Measurements from ENCODE around the gene SMPX. TPM values are rescaled to one million over a fixed set of nuclear protein-coding genes. Genes with fewer than 3 reads are reported as not detected.

Gene SMPX
- total RNA-seq, 1 donor from 2014 or later, result not detected

GRCh38 chrX:21698272-21698671 is 59.6 kb downstream of the SMPX start:
- Histone ChIP-seq H3K27me3 (ENCODE audit: control insufficient read depth, insufficient read depth, low read length) (no peaks in the 10 kb centered on the region), H3K36me3 (ENCODE audit: control insufficient read depth, insufficient read depth, low read length) (no peaks in the 10 kb centered on the region)

GRCh38 chrX:21691512-21692018 is 66.4 kb downstream of the SMPX start:
- no peak for TF ChIP-seq CTCF (IDR thresholded peaks at IDR 0.05; ENCODE audit: insufficient read depth, low read length, poor library complexity, severe bottlenecking)
- Histone ChIP-seq H3K36me3 (ENCODE audit: control insufficient read depth, insufficient read depth, low read length) (no peaks in the 10 kb centered on the region), H3K27me3 (ENCODE audit: control insufficient read depth, insufficient read depth, low read length) (no peaks in the 10 kb centered on the region), H3K4me3 (ENCODE audit: low read depth, low read length) (no peak overlapping the region)
- no peak for DNase-seq (ENCODE audit: low read depth)

More at GRCh38 chrX:21698272-21698671, 59.6 kb downstream of the SMPX start:
- TF ChIP-seq CTCF (IDR thresholded peaks at IDR 0.05; ENCODE audit: insufficient read depth, low read length, poor library complexity, severe bottlenecking), result no peak
- DNase-seq (ENCODE audit: low read depth), result no peak
- no peak overlapping the region for H3K4me3 ChIP-seq (ENCODE audit: low read depth, low read length)

GRCh38 chrX:21683941-21684340 is 74.0 kb downstream of the SMPX start:
- no peak for DNase-seq (ENCODE audit: low read depth)
- H3K27me3 ChIP-seq (ENCODE audit: control insufficient read depth, insufficient read depth, low read length), result no peaks in the 10 kb centered on the region
- TF ChIP-seq CTCF (IDR thresholded peaks at IDR 0.05; ENCODE audit: insufficient read depth, low read length, poor library complexity, severe bottlenecking), result no peak
- no peaks in the 10 kb centered on the region for H3K36me3 ChIP-seq (ENCODE audit: control insufficient read depth, insufficient read depth, low read length)
- H3K4me3 ChIP-seq (ENCODE audit: low read depth, low read length), result no peak overlapping the region

- no peak for DNase-seq (ENCODE audit: low read depth)
These were observed 79.8 kb downstream of the SMPX start for GRCh38 chrX:21678048-21678612.

GRCh38 chrX:21675931-21676330 is 82.0 kb downstream of the SMPX start:
- Histone ChIP-seq H3K4me3 (ENCODE audit: low read depth, low read length) (no peak overlapping the region), H3K36me3 (ENCODE audit: control insufficient read depth, insufficient read depth, low read length) (no peaks in the 10 kb centered on the region), H3K27me3 (ENCODE audit: control insufficient read depth, insufficient read depth, low read length) (no peaks in the 10 kb centered on the region)
- DNase-seq (ENCODE audit: low read depth), result no peak
- no peak for TF ChIP-seq CTCF (IDR thresholded peaks at IDR 0.05; ENCODE audit: insufficient read depth, low read length, poor library complexity, severe bottlenecking)

More at GRCh38 chrX:21678048-21678612, 79.8 kb downstream of the SMPX start:
- no peak overlapping the region for H3K4me3 ChIP-seq (ENCODE audit: low read depth, low read length)
- TF ChIP-seq CTCF (IDR thresholded peaks at IDR 0.05; ENCODE audit: insufficient read depth, low read length, poor library complexity, severe bottlenecking), result no peak
- no peaks in the 10 kb centered on the region for H3K36me3 ChIP-seq (ENCODE audit: control insufficient read depth, insufficient read depth, low read length)
- no peaks in the 10 kb centered on the region for H3K27me3 ChIP-seq (ENCODE audit: control insufficient read depth, insufficient read depth, low read length)
